K562 (cell line): ENCODE data around the gene HSDL2.

Experiments
- CTCF ChIP-seq, 3 experiments: IDR thresholded peaks in 2 of 3; conservative IDR thresholded peaks in 1 of 3; 2 replicates each; pipeline ENCODE4 v1.5.1; 2011 to 2012; ENCODE audit warnings: low read length in 3 of 3, mild to moderate bottlenecking in 3 of 3, control low read depth in 2 of 3, improper control_type of control experiment in 1 of 3, inconsistent platforms in 1 of 3, low read depth in 1 of 3, mixed read lengths in 1 of 3, moderate library complexity in 1 of 3; ENCODE audit not compliant: insufficient read depth in 2 of 3
- DDX20 ChIP-seq: fragments of 450-650 bp; IDR thresholded peaks from 2 replicates; pipeline ENCODE4 v1.6.1; 2016; ENCODE audit warnings: missing genetic modification characterization, low read depth, mild to moderate bottlenecking, missing compliant biosample characterization, moderate library complexity
- MGA ChIP-seq: fragments of 450-650 bp; IDR thresholded peaks from 2 replicates; pipeline ENCODE4 v1.6.1; 2016; ENCODE audit warnings: mild to moderate bottlenecking, moderate library complexity
- POLR2A ChIP-seq: fragments of 450-650 bp; conservative IDR thresholded peaks from 2 replicates; pipeline ENCODE4 v1.6.1; 2016
- POLR2G ChIP-seq: fragments of 200-400 bp; formaldehyde crosslinking; IDR thresholded peaks from 2 replicates; pipeline ENCODE4 v1.6.1; 2017; ENCODE audit warnings: low read depth, mild to moderate bottlenecking, antibody characterized with exemption, low read length, moderate library complexity
- TF ChIP-seq, protein P1 (sequence below): fragments of 450-650 bp; formaldehyde crosslinking; IDR thresholded peaks from 2 replicates; pipeline ENCODE4 v1.4.0; 2020; ENCODE audit warnings: mild to moderate bottlenecking

GRCh38 chr9:112489039-112489546 is 109.2 kb downstream of the HSDL2 start:
- TF ChIP-seq, protein P1, sequence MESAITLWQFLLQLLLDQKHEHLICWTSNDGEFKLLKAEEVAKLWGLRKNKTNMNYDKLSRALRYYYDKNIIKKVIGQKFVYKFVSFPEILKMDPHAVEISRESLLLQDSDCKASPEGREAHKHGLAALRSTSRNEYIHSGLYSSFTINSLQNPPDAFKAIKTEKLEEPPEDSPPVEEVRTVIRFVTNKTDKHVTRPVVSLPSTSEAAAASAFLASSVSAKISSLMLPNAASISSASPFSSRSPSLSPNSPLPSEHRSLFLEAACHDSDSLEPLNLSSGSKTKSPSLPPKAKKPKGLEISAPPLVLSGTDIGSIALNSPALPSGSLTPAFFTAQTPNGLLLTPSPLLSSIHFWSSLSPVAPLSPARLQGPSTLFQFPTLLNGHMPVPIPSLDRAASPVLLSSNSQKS = no peak
- TF ChIP-seq CTCF (IDR thresholded peaks at IDR 0.05 in 2 of 3, conservative IDR thresholded peaks at IDR 0.05 in 1 of 3; ENCODE audit: insufficient read depth in 2 of 3, low read depth in 1 of 3, low read length in 3 of 3) (no peak), POLR2A (no peak), MGA (no peak), POLR2G (no peak), DDX20 (no peak)
